ENCODE results near the gene AMOTL2. TPM values are rescaled to one million over a fixed set of nuclear protein-coding genes. Genes with fewer than 3 reads are reported as not detected.

Gene AMOTL2
- total and polyA plus RNA-seq, 10 of the 15 experiments (the other 5 are each of a cell fraction or from before 2014, with no cell fraction given): 0.20 to 0.33 TPM; not detected in 8

DNA sequence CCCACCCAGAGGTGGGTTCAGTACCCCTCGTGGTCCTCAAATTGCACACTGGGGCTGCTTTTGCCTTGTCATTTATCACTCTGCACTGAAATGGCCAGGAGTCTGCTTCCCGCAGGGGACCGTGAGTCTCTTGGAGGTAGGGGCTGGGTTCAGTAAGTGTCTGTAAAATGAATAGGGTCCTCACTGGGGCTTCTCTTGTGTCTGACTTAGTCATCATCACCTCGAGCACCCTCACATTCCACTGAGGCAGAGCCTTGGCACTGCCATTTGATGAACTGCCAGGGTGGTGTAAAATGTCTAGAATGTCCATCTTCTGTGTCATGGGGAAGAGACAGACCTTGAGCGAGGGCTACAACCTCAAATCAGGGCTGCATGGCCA, 62.6 kb downstream of the AMOTL2 start:
- BruUV-seq (replicated peaks): no TSS peak
- Histone ChIP-seq H3K27ac (ENCODE audit: control insufficient read depth, insufficient read depth) (no peak overlapping the region), H3K79me2 (ENCODE audit: control insufficient read depth, insufficient read depth, low read length) (no peaks in the 10 kb centered on the region), H4K20me1 (ENCODE audit: control insufficient read depth, insufficient read depth) (no peaks in the 10 kb centered on the region; the same call in 1 of the 2 replicates), H3K9me3 (replicated peaks; ENCODE audit: control insufficient read depth, insufficient read depth, low read length) (no peaks in the 10 kb centered on the region), H3K4me3 (no peak overlapping the region), H3K36me3 (ENCODE audit: control insufficient read depth in 2 of 2, insufficient read depth in 2 of 2, low read length in 1 of 2) (no peaks in the 10 kb centered on the region), H3K27me3 (replicated peaks in 1 of 2; ENCODE audit: control insufficient read depth in 2 of 2, insufficient read depth in 2 of 2, low read length in 1 of 2) (peaks cover 8 to 10% of the 10 kb centered on the region in 2 experiments), H3K4me2 (ENCODE audit: control insufficient read depth, insufficient read depth) (no peak overlapping the region), H3K4me1 (ENCODE audit: control insufficient read depth, insufficient read depth, low read length) (no peaks in the 10 kb centered on the region), H3K9ac (ENCODE audit: control insufficient read depth, insufficient read depth, low read length) (no peak overlapping the region), H2AFZ (ENCODE audit: control insufficient read depth, low read depth, low read length) (no peak overlapping the region)
- TF ChIP-seq RFX5 (IDR thresholded peaks at IDR 0.05; ENCODE audit: low read depth, low read length): no peak
- TF ChIP-seq TCF12 (IDR thresholded peaks at IDR 0.05; ENCODE audit: low read depth, low read length): no peak
- no peak for TF ChIP-seq STAT1 (conservative IDR thresholded peaks at IDR 0.05)
- TF ChIP-seq POU2F2 (IDR thresholded peaks at IDR 0.05; ENCODE audit: borderline replicate concordance, low read depth, low read length): no peak
- TF ChIP-seq ZNF207 (IDR thresholded peaks at IDR 0.05; ENCODE audit: borderline replicate concordance): no peak
- TF ChIP-seq SMAD1 (IDR thresholded peaks at IDR 0.05; ENCODE audit: low read depth, partially characterized antibody): no peak
- no peak for TF ChIP-seq TAF1 (IDR thresholded peaks at IDR 0.05; ENCODE audit: borderline replicate concordance, low read depth, low read length)
- TF ChIP-seq, protein P1, sequence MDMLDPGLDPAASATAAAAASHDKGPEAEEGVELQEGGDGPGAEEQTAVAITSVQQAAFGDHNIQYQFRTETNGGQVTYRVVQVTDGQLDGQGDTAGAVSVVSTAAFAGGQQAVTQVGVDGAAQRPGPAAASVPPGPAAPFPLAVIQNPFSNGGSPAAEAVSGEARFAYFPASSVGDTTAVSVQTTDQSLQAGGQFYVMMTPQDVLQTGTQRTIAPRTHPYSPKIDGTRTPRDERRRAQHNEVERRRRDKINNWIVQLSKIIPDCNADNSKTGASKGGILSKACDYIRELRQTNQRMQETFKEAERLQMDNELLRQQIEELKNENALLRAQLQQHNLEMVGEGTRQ (IDR thresholded peaks at IDR 0.05; ENCODE audit: borderline replicate concordance, low read depth, low read length): no peak
- TF ChIP-seq, protein P2, sequence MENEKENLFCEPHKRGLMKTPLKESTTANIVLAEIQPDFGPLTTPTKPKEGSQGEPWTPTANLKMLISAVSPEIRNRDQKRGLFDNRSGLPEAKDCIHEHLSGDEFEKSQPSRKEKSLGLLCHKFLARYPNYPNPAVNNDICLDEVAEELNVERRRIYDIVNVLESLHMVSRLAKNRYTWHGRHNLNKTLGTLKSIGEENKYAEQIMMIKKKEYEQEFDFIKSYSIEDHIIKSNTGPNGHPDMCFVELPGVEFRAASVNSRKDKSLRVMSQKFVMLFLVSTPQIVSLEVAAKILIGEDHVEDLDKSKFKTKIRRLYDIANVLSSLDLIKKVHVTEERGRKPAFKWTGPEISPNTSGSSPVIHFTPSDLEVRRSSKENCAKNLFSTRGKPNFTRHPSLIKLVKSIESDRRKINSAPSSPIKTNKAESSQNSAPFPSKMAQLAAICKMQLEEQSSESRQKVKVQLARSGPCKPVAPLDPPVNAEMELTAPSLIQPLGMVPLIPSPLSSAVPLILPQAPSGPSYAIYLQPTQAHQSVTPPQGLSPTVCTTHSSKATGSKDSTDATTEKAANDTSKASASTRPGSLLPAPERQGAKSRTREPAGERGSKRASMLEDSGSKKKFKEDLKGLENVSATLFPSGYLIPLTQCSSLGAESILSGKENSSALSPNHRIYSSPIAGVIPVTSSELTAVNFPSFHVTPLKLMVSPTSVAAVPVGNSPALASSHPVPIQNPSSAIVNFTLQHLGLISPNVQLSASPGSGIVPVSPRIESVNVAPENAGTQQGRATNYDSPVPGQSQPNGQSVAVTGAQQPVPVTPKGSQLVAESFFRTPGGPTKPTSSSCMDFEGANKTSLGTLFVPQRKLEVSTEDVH (IDR thresholded peaks at IDR 0.05; ENCODE audit: low read depth, partially characterized antibody): no peak
- no peak for TF ChIP-seq ZNF217 (IDR thresholded peaks at IDR 0.05)
- TF ChIP-seq SUZ12 (IDR thresholded peaks at IDR 0.05; ENCODE audit: unreplicated experiment): no peak
- TF ChIP-seq JUND (IDR thresholded peaks at IDR 0.05; ENCODE audit: low read depth, low read length): no peak
- no peak for TF ChIP-seq CTCF (IDR thresholded peaks at IDR 0.05 in 2 of 3, conservative IDR thresholded peaks at IDR 0.05 in 1 of 3; ENCODE audit: control insufficient read depth in 2 of 3, extremely low read depth in 1 of 3, insufficient read depth in 1 of 3, low read depth in 3 of 3, low read length in 3 of 3)
- no peak for TF ChIP-seq SREBF1 (IDR thresholded peaks at IDR 0.05; ENCODE audit: low read length)
- no peak for TF ChIP-seq POLR2AphosphoS2 (IDR thresholded peaks at IDR 0.05; ENCODE audit: low read depth, low read length)
- TF ChIP-seq, protein P3, sequence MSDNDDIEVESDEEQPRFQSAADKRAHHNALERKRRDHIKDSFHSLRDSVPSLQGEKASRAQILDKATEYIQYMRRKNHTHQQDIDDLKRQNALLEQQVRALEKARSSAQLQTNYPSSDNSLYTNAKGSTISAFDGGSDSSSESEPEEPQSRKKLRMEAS (IDR thresholded peaks at IDR 0.05; ENCODE audit: low read depth, low read length): no peak
- TF ChIP-seq SIX5 (IDR thresholded peaks at IDR 0.05; ENCODE audit: low read depth, low read length, severe bottlenecking): no peak
- in situ Hi-C loops (cut with MboI) (no loop called here), intact Hi-C loops (cut with micrococcal nuclease; ENCODE audit: unreplicated experiment) (no loop called here)
- SMC1A ChIA-PET (ENCODE audit: uncharacterized antibody, unreplicated experiment): interaction anchor here (1.8 kb wide), 1 partner anchor 161 kb away, joined by 6 read pairs; no protein-coding TSS in a partner anchor
- DNase-seq (ENCODE audit: low read depth, low spot score) (no peak), ATAC-seq (no peak), FAIRE-seq (no peak)
- 47% methylated on average over 5 of the region's 5 CpGs for WGBS (ENCODE audit: insufficient coverage, insufficient replicate concordance, low lambda C conversion rate, missing lambda C conversion rate)
- RAD21 ChIA-PET (ENCODE audit: unreplicated experiment): interaction anchor here (0.6 kb wide), 1 partner anchor 178 kb away, joined by 3 read pairs; no protein-coding TSS in a partner anchor
- POLR2A ChIA-PET: no interaction called here
- CTCF ChIA-PET: interaction anchor here (5.1 kb wide), 1 partner anchor 164 kb away, joined by 83 read pairs; no protein-coding TSS in a partner anchor
